Activated B cell treated with CpG ODN at 0.5 μM for 24 hours (primary cell): Measurements from ENCODE around the gene NRIP1. TPM values are rescaled to one million over a fixed set of nuclear protein-coding genes. Genes with fewer than 3 reads are reported as not detected.

Source experiments
- ATAC-seq: fragments of 200-7000 bp; cut with Tn5 transposase; one replicate; pipeline ENCODE4 v1.10.0; 2021; ENCODE audit warnings: low read depth, mild to moderate bottlenecking, moderate library complexity
- CTCF ChIA-PET: fragments of 350-600 bp; sonication (Branson Sonifier 250); formaldehyde crosslinking; loops from one replicate; lab custom pipeline; 2021; ENCODE audit warnings: antibody characterized with exemption; lab: Charles Lee
- POLR2A ChIA-PET: fragments of 350-600 bp; sonication (Branson Sonifier 250); formaldehyde crosslinking; loops from one replicate; lab custom pipeline; 2021; ENCODE audit warnings: antibody characterized with exemption; lab: Charles Lee
- DNase-seq: peaks from one replicate; pipeline ENCODE4 v3.0.0; 2022
- H3K27ac Mint-ChIP-seq: one replicate; pipeline ENCODE4 v1.8.0; 2020; ENCODE audit warnings: mixed read lengths
- H3K27me3 Mint-ChIP-seq: one replicate; pipeline ENCODE4 v1.8.0; 2021; ENCODE audit warnings: mixed read lengths
- H3K36me3 Mint-ChIP-seq: one replicate; pipeline ENCODE4 v1.8.0; 2021; ENCODE audit warnings: low read depth, mixed read lengths
- H3K4me1 Mint-ChIP-seq: one replicate; pipeline ENCODE4 v1.8.0; 2021; ENCODE audit warnings: mixed read lengths
- H3K4me3 Mint-ChIP-seq: one replicate; pipeline ENCODE4 v1.8.0; 2020; ENCODE audit warnings: mild to moderate bottlenecking, mixed read lengths
- H3K9me3 Mint-ChIP-seq: one replicate; pipeline ENCODE4 v1.8.0; 2020; ENCODE audit warnings: mixed read lengths
- CTCF ChIP-seq: fragments of 200-600 bp; IDR thresholded peaks from one replicate; pipeline ENCODE4 v1.8.0; 2022; ENCODE audit warnings: antibody characterized with exemption, mild to moderate bottlenecking
- intact Hi-C: fragments of 100-400 bp; cut with micrococcal nuclease; formaldehyde crosslinking; loops from one replicate; pipeline ENCODE4 v1.15.1; 2024
- total RNA-seq: library from RNA; stranded (reverse); gene quantifications from 2 replicates; pipeline ENCODE4 v1.2.3, GENCODE V29; 2022

NRIP1 gene
- total RNA-seq, 1 donor from 2014 or later: 26.6 TPM

GRCh38 chr21:15063814-15064575, 805 bp downstream of the NRIP1 start:
- H3K27me3 Mint-ChIP-seq: no peaks in the 10 kb centered on the region
- no peak for TF ChIP-seq CTCF
- ChIA-PET POLR2A (interaction anchor here (1.3 to 2.2 kb wide), 5 partner anchors 14 to 681 kb away, joined by 4 to 10 read pairs (median 8); partner anchors contain the start of gene HSPA13), CTCF (no interaction called here)
- DNase-seq (no peak), ATAC-seq (no peak)
- peak overlapping the region; percentile 81 for H3K4me3 Mint-ChIP-seq
- peaks cover 52% of the 10 kb centered on the region for H3K4me1 Mint-ChIP-seq
- H3K9me3 Mint-ChIP-seq: no peaks in the 10 kb centered on the region
- intact Hi-C loops: loop anchor here (1.0 to 5.0 kb wide), 10 partner anchors 19 to 662 kb away; no protein-coding TSS in a partner anchor
- H3K27ac Mint-ChIP-seq: peak overlapping the region; percentile 88
- H3K36me3 Mint-ChIP-seq: peaks cover 11% of the 10 kb centered on the region

DNA sequence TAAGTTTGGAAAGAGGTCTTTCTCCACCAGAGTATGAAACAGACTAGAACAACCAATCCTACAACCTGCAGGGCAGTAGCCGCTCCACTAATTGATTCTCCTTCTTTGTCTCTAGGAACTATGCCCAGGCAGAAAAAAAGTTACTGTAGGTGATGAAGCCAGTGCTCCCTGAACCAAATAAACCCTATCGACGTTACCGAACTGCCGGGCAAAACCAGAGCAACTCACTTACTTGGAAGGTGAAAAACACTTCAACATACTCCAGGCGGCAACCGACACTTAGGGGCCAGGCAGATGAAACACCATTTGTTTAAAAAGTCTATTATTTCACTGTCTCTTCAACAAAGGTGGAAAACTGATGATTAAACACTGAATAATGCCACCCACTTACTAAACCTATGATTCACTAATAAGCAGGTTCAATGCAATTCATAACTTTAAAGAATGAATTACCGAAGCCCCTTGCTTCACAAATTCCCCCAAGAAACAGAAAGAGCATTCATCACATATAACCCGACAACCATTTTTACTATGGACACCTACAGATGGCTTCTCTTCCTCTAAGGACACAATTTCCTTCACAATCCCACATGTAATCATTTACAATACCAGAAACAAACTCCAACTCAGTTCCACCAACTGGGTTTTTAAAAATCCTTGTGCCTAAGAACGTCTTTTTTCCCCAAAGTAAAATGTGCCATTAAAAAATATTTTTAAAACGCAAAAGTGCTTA, 1.6 kb downstream of the NRIP1 start:
- intact Hi-C loops: loop anchor here (1.0 to 5.0 kb wide), 8 partner anchors 18 to 661 kb away; no protein-coding TSS in a partner anchor
- DNase-seq (no peak), ATAC-seq (no peak)
- peaks cover 11% of the 10 kb centered on the region for H3K36me3 Mint-ChIP-seq
- no peaks in the 10 kb centered on the region for H3K27me3 Mint-ChIP-seq
- TF ChIP-seq CTCF: no peak
- H3K27ac Mint-ChIP-seq: peak overlapping the region; percentile 88
- peaks cover 59% of the 10 kb centered on the region for H3K4me1 Mint-ChIP-seq
- peak overlapping the region; percentile 81 for H3K4me3 Mint-ChIP-seq
- H3K9me3 Mint-ChIP-seq: no peaks in the 10 kb centered on the region
- ChIA-PET CTCF (interaction anchor here (1.0 kb wide), 1 partner anchor 199 kb away, joined by 3 read pairs; no protein-coding TSS in a partner anchor), POLR2A (no interaction called here)

GRCh38 chr21:15062606-15062965, 2.2 kb downstream of the NRIP1 start:
- TF ChIP-seq CTCF: no peak
- peak overlapping the region; percentile 81 for H3K4me3 Mint-ChIP-seq
- ChIA-PET CTCF (interaction anchor here (1.0 kb wide), 1 partner anchor 199 kb away, joined by 3 read pairs; no protein-coding TSS in a partner anchor), POLR2A (no interaction called here)
- H3K27me3 Mint-ChIP-seq: no peaks in the 10 kb centered on the region
- no peak for ATAC-seq
- intact Hi-C loops: loop anchor here (1.0 to 5.0 kb wide), 7 partner anchors 10 to 660 kb away; no protein-coding TSS in a partner anchor
- H3K4me1 Mint-ChIP-seq: peaks cover 65% of the 10 kb centered on the region
- peaks cover 11% of the 10 kb centered on the region for H3K36me3 Mint-ChIP-seq
- H3K9me3 Mint-ChIP-seq: no peaks in the 10 kb centered on the region
- peak overlapping the region; percentile 88 for H3K27ac Mint-ChIP-seq
- DNase-seq: no peak

GRCh38 chr21:15061747-15062605, 2.8 kb downstream of the NRIP1 start:
- ATAC-seq (no peak), DNase-seq (no peak)
- peak overlapping the region; percentile 88 for H3K27ac Mint-ChIP-seq
- TF ChIP-seq CTCF: no peak
- CTCF ChIA-PET: interaction anchor here (1.0 kb wide), 1 partner anchor 198 kb away, joined by 3 read pairs; no protein-coding TSS in a partner anchor
- peak overlapping the region; percentile 81 for H3K4me3 Mint-ChIP-seq
- POLR2A ChIA-PET: no interaction called here
- H3K4me1 Mint-ChIP-seq: peaks cover 70% of the 10 kb centered on the region
- H3K36me3 Mint-ChIP-seq: peaks cover 11% of the 10 kb centered on the region
- no peaks in the 10 kb centered on the region for H3K9me3 Mint-ChIP-seq
- intact Hi-C loops: loop anchor here (1.0 to 5.0 kb wide), 7 partner anchors 10 to 660 kb away; no protein-coding TSS in a partner anchor
- no peaks in the 10 kb centered on the region for H3K27me3 Mint-ChIP-seq
